GM19397 (cell line): ENCODE results near the gene CTXND1.
"Not testable (repeated sequence)": the region's sequence is repeated elsewhere in the genome, so short reads cannot be mapped to it uniquely, and the experiment has no call there.

ENCODE experiments used
- ATAC-seq: cut with Tn5 transposase; IDR thresholded peaks from one replicate; pipeline ENCODE4 v1.9.1; 2021; ENCODE audit warnings: mild to moderate bottlenecking, moderate library complexity; ENCODE audit not compliant: unreplicated experiment

Gene CTXND1

GRCh38 chr15:80252121-80252518 is at the start of gene CTXND1:
TSS of gene CTXND1 (minus strand) at chr15:80252213. CDS start at chr15:80201949, 50,264 bp downstream.
- no peak for ATAC-seq

- no peak for ATAC-seq
Measured at GRCh38 chr15:80301472-80301871, 49.5 kb upstream of the CTXND1 start.

DNA sequence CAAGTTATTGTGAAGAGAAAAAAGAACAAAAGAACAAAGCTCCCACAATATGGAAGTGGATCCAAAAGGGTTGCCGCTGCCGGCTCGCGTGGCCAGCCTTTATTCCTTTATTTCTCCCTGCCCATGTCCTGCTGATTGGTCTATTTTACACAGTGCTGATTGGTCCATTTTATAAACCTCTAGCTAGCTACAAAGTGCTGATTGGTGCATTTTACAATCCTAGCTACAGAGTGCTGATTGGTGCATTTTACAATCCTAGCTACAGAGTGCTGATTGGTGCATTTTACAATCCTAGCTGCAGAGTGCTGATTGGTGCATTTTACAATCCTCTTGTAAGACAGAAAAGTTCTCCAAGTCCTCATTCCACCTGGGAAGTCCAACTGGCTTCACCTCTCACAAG is 43.8 kb upstream of the CTXND1 start:
- not testable (repeated sequence) for ATAC-seq

DNA sequence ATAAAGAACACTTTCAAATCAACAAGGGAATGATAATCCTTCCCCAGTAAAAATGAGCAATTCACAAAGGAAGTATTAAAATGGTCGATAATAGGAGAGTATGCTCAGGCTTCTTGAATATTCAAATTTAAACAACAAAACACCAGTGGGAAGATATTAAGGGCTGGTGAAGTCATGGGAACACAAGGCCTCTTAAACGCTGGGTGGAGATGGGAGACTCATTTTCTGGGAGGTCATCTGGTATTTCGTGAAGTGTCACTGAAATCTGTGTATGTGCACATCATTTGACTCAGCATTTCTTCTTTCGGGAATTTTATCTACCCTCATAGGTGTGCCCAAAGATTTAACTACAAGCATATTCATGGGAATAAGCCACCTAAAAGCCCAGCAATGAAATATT is 40.1 kb upstream of the CTXND1 start:
- ATAC-seq: no peak

DNA sequence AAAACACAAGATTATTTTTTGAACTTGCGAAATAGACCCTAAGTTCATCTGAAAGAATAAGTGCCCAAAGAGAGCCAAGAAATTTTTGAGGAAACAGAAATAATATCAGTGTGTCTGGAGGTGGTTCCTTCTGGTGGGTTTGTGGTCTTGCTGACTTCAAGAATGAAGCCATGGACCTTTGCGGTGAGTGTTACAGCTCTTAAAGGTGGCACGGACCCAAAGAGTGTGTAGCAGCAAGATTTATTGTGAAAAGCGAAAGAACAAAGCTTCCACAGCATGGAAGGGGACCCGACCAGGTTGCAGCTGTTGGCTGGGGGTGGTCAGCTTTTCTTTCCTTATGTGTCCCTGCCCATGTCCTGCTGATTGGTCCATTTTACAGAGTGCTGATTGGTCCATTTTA is 38.9 kb upstream of the CTXND1 start:
- not testable (repeated sequence) for ATAC-seq

DNA sequence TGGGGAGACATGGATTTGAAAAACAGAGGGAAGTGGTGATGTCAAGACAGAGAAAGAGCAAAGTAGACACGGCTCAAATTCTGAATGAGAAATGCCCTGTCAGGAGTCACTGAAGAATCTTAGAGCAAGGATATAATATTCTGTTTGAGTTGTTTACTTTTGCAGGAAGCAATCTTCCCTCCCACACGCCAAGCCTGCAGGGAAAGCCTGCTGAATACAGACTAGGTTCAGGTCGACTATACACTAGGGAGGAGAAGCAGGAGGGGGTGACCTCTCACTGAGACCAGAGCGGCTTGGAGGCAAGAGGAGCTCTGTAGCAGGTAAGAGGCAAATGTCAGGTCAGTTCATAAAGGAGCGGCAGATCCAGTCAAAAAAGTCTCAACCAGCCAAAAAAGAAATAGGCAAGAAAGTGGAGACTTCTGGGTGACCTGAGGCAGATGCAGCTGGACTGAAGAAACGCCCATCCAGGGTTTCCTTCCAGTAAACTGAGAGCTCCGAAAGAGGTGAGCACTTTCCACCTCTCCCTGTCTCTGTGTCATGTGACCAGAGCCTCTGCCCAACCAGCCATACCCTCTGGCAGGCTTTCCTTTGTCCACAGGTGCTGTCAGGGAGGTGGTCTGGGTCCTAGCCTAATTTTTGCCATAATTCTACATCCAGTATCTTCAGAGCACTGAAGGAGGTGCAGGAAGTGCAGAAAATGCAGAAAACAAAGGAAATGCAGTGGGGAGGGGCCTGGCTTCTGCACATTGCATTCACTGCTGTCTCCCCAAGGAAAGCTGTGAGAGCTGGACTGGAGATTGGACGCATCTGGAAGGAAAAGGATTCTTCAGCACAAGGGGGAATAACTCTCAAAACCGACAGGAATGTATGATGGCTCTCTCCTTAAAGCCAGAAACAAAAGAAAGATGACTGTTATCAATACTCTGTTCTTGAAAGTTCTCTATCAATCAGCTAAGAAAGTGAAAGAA is 37.8 kb upstream of the CTXND1 start:
- ATAC-seq: no peak

- no peak for ATAC-seq
Measured at GRCh38 chr15:80288131-80288530, 36.1 kb upstream of the CTXND1 start.

DNA sequence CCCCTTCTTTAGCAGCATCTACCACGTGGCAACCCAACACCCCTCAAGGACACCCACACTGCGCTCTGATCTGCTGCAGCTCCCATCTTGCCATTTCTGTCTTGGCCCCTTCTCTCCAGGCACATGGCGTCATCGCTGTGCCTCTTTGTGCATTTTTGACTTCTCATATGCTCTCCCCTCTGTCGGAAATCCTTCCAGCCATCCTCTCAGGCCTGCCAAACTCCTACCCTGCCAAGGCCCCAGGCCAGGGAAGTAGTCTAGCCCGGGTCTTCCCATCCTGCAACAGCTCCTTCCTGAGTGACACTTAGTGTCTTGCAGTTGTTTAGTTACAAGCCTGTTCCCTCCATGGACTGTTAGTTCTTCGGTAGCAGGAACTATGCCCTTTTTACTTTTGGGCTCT is 34.0 kb upstream of the CTXND1 start:
- ATAC-seq: no peak

- ATAC-seq: no peak
Measured at GRCh38 chr15:80285379-80285778, 33.4 kb upstream of the CTXND1 start.

- no peak for ATAC-seq
Measured at GRCh38 chr15:80283531-80283930, 31.5 kb upstream of the CTXND1 start.

- no peak for ATAC-seq
Measured at GRCh38 chr15:80277147-80277546, 25.1 kb upstream of the CTXND1 start.

GRCh38 chr15:80275961-80276360 is 23.9 kb upstream of the CTXND1 start:
- no peak for ATAC-seq

- no peak for ATAC-seq
Measured at GRCh38 chr15:80274996-80275395, 23.0 kb upstream of the CTXND1 start.

GRCh38 chr15:80274554-80274953 is 22.5 kb upstream of the CTXND1 start:
- ATAC-seq: no peak

DNA sequence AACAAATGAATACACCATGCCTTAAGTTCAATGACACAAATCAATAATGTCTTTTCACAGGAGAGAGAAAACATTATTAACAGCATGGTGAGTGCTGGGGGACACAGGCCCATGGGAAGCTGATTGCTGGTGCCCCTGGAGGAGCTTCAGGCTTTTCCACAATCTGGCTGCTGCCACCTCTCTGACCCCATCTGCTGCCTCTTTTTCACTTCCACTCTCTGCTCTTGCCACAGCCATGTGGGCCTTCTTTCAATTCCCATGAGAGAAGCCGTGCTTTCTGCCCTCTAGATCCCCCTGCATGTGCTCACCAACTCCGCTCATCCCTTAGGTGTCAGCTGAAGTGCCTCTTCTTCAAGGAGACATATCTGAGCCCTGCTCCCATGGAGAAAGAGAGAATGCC is 21.0 kb upstream of the CTXND1 start:
- no peak for ATAC-seq

DNA sequence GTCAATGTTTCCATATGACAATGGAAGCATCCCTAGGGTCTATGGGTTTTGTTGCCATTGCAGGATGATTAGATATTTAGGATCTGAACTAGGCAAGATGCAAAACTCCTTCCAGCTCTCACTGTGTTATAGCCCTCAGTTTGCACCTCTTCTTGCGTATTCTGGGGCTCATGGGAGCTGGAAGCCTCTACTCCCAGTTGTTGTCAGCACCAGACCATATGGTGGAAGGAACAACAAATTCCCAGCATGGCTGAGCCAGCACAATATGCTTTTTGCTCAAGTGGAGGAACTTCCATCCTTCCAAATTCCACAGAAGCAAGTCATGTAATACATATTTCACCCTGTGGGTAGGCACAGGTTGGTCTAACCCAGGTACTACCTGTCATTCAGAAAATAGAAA is 18.5 kb upstream of the CTXND1 start:
- no peak for ATAC-seq

GRCh38 chr15:80268101-80268500 is 16.1 kb upstream of the CTXND1 start:
- no peak for ATAC-seq

GRCh38 chr15:80267658-80268057 is 15.6 kb upstream of the CTXND1 start:
- no peak for ATAC-seq

DNA sequence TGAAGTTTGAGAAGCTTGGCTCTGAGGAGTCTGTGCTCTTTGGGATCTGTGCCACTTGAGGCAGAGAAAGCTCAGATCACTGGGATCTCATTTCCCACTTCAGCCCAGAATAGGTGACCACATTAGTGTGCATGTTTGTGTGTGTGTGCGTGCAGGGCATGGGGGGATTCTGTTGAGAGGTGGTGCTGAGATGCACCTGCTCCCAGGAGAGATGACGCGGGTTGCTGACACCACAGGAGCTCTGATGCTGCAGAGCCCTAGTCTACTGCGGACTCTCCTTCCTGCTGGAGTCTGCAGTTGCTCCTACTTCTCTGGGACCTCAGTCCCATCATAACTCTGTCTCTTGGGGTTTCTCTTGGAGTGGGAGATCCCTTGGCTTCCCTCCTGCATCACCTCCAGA is 14.7 kb upstream of the CTXND1 start:
- ATAC-seq: no peak

DNA sequence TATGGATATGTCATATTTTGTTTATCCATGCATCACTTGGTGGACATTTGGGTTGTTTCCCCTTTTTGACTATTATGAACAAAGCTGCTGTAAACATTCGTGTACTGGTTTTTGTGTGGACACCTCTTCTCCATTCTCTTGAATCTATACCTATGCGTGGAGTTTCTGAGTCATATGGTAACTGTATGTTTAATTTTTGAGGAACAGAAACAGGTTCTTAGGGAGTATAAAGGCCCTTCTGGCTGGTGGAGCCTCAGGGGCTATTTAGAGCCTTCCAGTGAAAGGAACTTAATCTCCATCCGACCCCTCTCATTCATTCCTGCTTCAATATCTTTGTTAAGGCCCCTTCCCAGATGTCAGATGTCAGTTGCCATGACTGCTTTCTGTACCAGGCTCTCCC is 14.1 kb upstream of the CTXND1 start:
- no peak for ATAC-seq

DNA sequence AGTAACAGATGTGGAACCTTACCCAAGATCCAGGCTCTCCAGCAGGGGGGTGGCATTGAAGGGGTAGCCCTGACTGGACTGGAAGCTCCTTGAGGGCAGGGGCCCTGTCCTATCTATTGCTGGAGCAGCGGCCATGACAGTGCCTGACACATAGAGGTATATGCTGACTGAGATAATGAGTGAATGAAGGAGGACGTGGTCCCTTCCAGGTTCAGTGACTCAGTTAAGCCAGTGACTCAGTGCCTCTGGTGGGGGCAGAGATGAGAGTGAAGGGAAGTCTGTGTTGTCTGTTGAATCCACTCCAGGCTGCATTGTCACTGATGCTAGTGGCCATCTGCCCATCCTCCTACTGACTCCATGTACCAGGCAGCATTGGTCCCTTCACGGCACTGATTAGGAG is 13.0 kb upstream of the CTXND1 start:
- no peak for ATAC-seq

- no peak for ATAC-seq
Measured at GRCh38 chr15:80264031-80264430, 12.0 kb upstream of the CTXND1 start.

- no peak for ATAC-seq
Measured at GRCh38 chr15:80260551-80260950, 8.5 kb upstream of the CTXND1 start.
